Amniotic epithelial cell (primary cell): ENCODE data around the gene CFAP91.
"Not testable (repeated sequence)": the region's sequence is repeated elsewhere in the genome, so short reads cannot be mapped to it uniquely, and the experiment has no call there.

Experiments used
- DNase-seq: peaks from one replicate; pipeline ENCODE4 v3.0.0-alpha.2; 2010; ENCODE audit warnings: low read depth

The CFAP91 gene

GRCh38 chr3:119677641-119677934 is 25.2 kb upstream of the CFAP91 start:
- DNase-seq: no peak

- not testable (repeated sequence) for DNase-seq
Observed at GRCh38 chr3:119678209-119678608, 24.6 kb upstream of the CFAP91 start.

GRCh38 chr3:119679874-119680273 is 22.9 kb upstream of the CFAP91 start:
- no peak for DNase-seq

- peak; percentile 46 for DNase-seq
Observed at GRCh38 chr3:119681279-119681678, 21.5 kb upstream of the CFAP91 start.

- no peak for DNase-seq
Observed at GRCh38 chr3:119683421-119683820, 19.4 kb upstream of the CFAP91 start.

- DNase-seq: peak; percentile 35
Observed at GRCh38 chr3:119690043-119690656, 12.7 kb upstream of the CFAP91 start.

GRCh38 chr3:119695480-119695879 is 7.3 kb upstream of the CFAP91 start:
- peak; percentile 38 for DNase-seq

GRCh38 chr3:119697394-119697793 is 5.4 kb upstream of the CFAP91 start:
- no peak for DNase-seq

- peak; percentile 6 for DNase-seq
Observed at GRCh38 chr3:119700269-119700919, 2.4 kb upstream of the CFAP91 start.

- no peak for DNase-seq
Observed at GRCh38 chr3:119700920-119701734, 1.7 kb upstream of the CFAP91 start.

- peak; percentile 5 for DNase-seq
Observed at GRCh38 chr3:119703820-119704531, 1.2 kb downstream of the CFAP91 start.

GRCh38 chr3:119715105-119715504 is 12.3 kb downstream of the CFAP91 start:
- no peak for DNase-seq

- DNase-seq: no peak
Observed at GRCh38 chr3:119716998-119717397, 14.2 kb downstream of the CFAP91 start.

- no peak for DNase-seq
Observed at GRCh38 chr3:119717520-119717919, 14.7 kb downstream of the CFAP91 start.

GRCh38 chr3:119723022-119723421 is 20.2 kb downstream of the CFAP91 start:
- DNase-seq: no peak

GRCh38 chr3:119726909-119727308 is 24.1 kb downstream of the CFAP91 start:
- no peak for DNase-seq

- no peak for DNase-seq
Observed at GRCh38 chr3:119729996-119730395, 27.2 kb downstream of the CFAP91 start.

- peak; percentile 13 for DNase-seq
Observed at GRCh38 chr3:119731560-119732343, 28.9 kb downstream of the CFAP91 start.

GRCh38 chr3:119733812-119734211 is 31.0 kb downstream of the CFAP91 start:
- no peak for DNase-seq

GRCh38 chr3:119738741-119739140 is 35.9 kb downstream of the CFAP91 start:
- no peak for DNase-seq

- no peak for DNase-seq
Observed at GRCh38 chr3:119741657-119742590, 39.1 kb downstream of the CFAP91 start.
